CD14-positive monocyte (primary cell): ENCODE results near the gene IPO9. TPM values are rescaled to one million over a fixed set of nuclear protein-coding genes. Genes with fewer than 3 reads are reported as not detected.

Experiments
- DNase-seq, 3 donors: peaks; one replicate each; pipeline ENCODE4 v3.0.0-alpha.2; 2011 to 2022
- H2AFZ ChIP-seq: 2 replicates; pipeline ENCODE4 v1.6.0; 2012; ENCODE audit warnings: mild to moderate bottlenecking, low read depth, low read length, inconsistent platforms; ENCODE audit not compliant: insufficient read depth, poor library complexity, severe bottlenecking
- H3K27ac ChIP-seq, 2 donors: 1 replicate in 1 of 2; 2 replicates in 1 of 2; pipeline ENCODE4 v1.5.1; 2012 to 2013; ENCODE audit warnings: low read length in 2 of 2, control low read depth in 1 of 2, inconsistent platforms in 1 of 2, low read depth in 1 of 2, mild to moderate bottlenecking in 1 of 2
- H3K27me3 ChIP-seq, 2 donors: one replicate each; pipeline versions ENCODE4 v1.6.0 to v1.6.1; 2011 to 2013; ENCODE audit warnings: low read length in 2 of 2; ENCODE audit not compliant: control insufficient read depth in 2 of 2, insufficient read depth in 2 of 2
- H3K36me3 ChIP-seq, 2 donors: replicated peaks in 1 of 2; 1 replicate in 1 of 2; 2 replicates in 1 of 2; pipeline versions ENCODE4 v1.5.1 to v1.6.1; 2012 to 2013; ENCODE audit warnings: low read length in 2 of 2, control low read depth in 1 of 2, inconsistent platforms in 1 of 2, mild to moderate bottlenecking in 1 of 2; ENCODE audit not compliant: insufficient read depth in 2 of 2, control insufficient read depth in 1 of 2
- H3K4me1 ChIP-seq, 2 donors: 1 replicate in 1 of 2; 2 replicates in 1 of 2; pipeline versions ENCODE4 v1.5.1 to v1.6.1; 2012 to 2013; ENCODE audit warnings: low read length in 2 of 2, control low read depth in 1 of 2, inconsistent platforms in 1 of 2, mild to moderate bottlenecking in 1 of 2, moderate library complexity in 1 of 2; ENCODE audit not compliant: insufficient read depth in 2 of 2, control insufficient read depth in 1 of 2
- H3K4me2 ChIP-seq: replicated peaks from 2 replicates; pipeline ENCODE3; 2012; ENCODE audit warnings: low read length, moderate library complexity, mild to moderate bottlenecking; ENCODE audit not compliant: poor library complexity, severe bottlenecking; ENCODE audit errors: extremely low read depth
- H3K4me3 ChIP-seq, 3 experiments: fragments of 200-600 bp in 1 of 3; sonication (generic) in 1 of 3; replicated peaks in 1 of 3; 1 replicate in 2 of 3; 2 replicates in 1 of 3; pipeline ENCODE4 v1.5.1; 2011 to 2013; ENCODE audit warnings: low read length in 3 of 3, mild to moderate bottlenecking in 3 of 3, control low read depth in 2 of 3, low read depth in 2 of 3, inconsistent platforms in 1 of 3, moderate library complexity in 1 of 3
- H3K79me2 ChIP-seq: 2 replicates; pipeline ENCODE4 v1.6.0; 2012; ENCODE audit warnings: mild to moderate bottlenecking, control low read depth, inconsistent platforms, low read length, moderate library complexity; ENCODE audit not compliant: insufficient read depth
- H3K9ac ChIP-seq: 2 replicates; pipeline ENCODE4 v1.6.0; 2017; ENCODE audit warnings: low read length, mild to moderate bottlenecking; ENCODE audit not compliant: insufficient read depth, poor library complexity, severe bottlenecking
- H3K9me3 ChIP-seq, 2 donors: replicated peaks in 1 of 2; 1 replicate in 1 of 2; 2 replicates in 1 of 2; pipeline versions ENCODE4 v1.5.1 to v1.6.1; 2012 to 2013; ENCODE audit warnings: low read length in 2 of 2, control low read depth in 1 of 2; ENCODE audit not compliant: control insufficient read depth in 1 of 2, insufficient read depth in 1 of 2
- H4K20me1 ChIP-seq: 2 replicates; pipeline ENCODE4 v1.6.0; 2012; ENCODE audit warnings: mild to moderate bottlenecking, low read length, control low read depth, moderate library complexity; ENCODE audit not compliant: insufficient read depth
- H3K27ac Mint-ChIP-seq, 7 donors: one replicate each; pipeline ENCODE4 v1.8.0; 2020; ENCODE audit warnings: mild to moderate bottlenecking in 7 of 7, mixed read lengths in 7 of 7, moderate library complexity in 6 of 7, inconsistent platforms in 2 of 7
- H3K27me3 Mint-ChIP-seq, 3 donors: one replicate each; pipeline ENCODE4 v1.8.0; 2021 to 2022; ENCODE audit warnings: low read depth in 3 of 3, mild to moderate bottlenecking in 3 of 3, mixed read lengths in 3 of 3, moderate library complexity in 3 of 3, inconsistent platforms in 1 of 3
- H3K36me3 Mint-ChIP-seq, 2 donors: one replicate each; pipeline ENCODE4 v1.8.0; 2020; ENCODE audit warnings: mixed read lengths in 2 of 2, inconsistent platforms in 1 of 2, mild to moderate bottlenecking in 1 of 2
- H3K4me1 Mint-ChIP-seq: one replicate; pipeline ENCODE4 v1.8.0; 2020; ENCODE audit warnings: mild to moderate bottlenecking, mixed read lengths
- H3K4me3 Mint-ChIP-seq, 2 donors: one replicate each; pipeline ENCODE4 v1.8.0; 2020; ENCODE audit warnings: mild to moderate bottlenecking in 2 of 2, mixed read lengths in 2 of 2, moderate library complexity in 1 of 2
- H3K9me3 Mint-ChIP-seq, 7 donors: one replicate each; pipeline ENCODE4 v1.8.0; 2020 to 2022; ENCODE audit warnings: mixed read lengths in 7 of 7, mild to moderate bottlenecking in 6 of 7, moderate library complexity in 6 of 7, inconsistent platforms in 2 of 7
- WGBS: methylation state at CpG from one replicate; pipeline ENCODE4 v1.1.5; 2013; ENCODE audit warnings: missing lambda C conversion rate; ENCODE audit not compliant: insufficient coverage; 5-methylcytosine and 5-hydroxymethylcytosine counted together
- intact Hi-C, 2 donors: fragments of 100-400 bp; cut with micrococcal nuclease; formaldehyde crosslinking; loops; one replicate each; pipeline versions ENCODE4 v1.15.0 to v1.15.1; 2023
- polyA plus RNA-seq, 3 donors: library from polyadenylated mRNA; depleted of rRNA in 1 of 3; unstranded in 2 of 3; stranded (reverse) in 1 of 3; fragments of 300-500 nt in 2 of 3; fragments of >200 nt in 1 of 3; fragmentation: Illumina TruSeq in 2 of 3; gene quantifications; 1 replicate in 2 of 3; 2 replicates in 1 of 3; pipeline ENCODE4 v1.2.3, GENCODE V29; 2012 to 2021
- TF ChIP-seq, protein P1 (sequence below): fragments of 200-600 bp; IDR thresholded peaks from one replicate; pipeline ENCODE4 v1.8.0; 2022; ENCODE audit warnings: antibody characterized with exemption, mild to moderate bottlenecking

IPO9 gene
- polyA plus RNA-seq, 3 donors, result 11.3 to 12.6 (median 12.0) TPM

DNA sequence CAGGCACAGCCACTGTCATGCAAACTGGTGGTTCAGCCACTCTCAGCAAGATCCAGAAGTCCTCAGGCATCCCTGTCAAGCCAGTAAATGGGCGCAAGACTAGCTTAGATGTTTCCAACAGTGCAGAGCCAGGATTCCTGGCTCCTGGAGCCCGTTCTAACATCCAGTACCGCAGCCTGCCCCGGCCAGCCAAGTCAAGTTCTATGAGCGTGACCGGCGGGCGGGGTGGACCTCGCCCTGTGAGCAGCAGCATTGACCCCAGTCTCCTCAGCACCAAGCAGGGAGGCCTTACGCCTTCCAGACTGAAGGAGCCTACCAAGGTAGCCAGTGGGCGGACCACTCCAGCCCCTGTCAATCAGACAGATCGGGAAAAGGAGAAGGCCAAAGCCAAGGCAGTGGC is 46.6 kb upstream of the IPO9 start:
- H3K27ac Mint-ChIP-seq, result no peak overlapping the region
- Histone ChIP-seq H3K9me3 (no peaks in the 10 kb centered on the region), H3K27me3 (no peaks in the 10 kb centered on the region), H3K79me2 (no peaks in the 10 kb centered on the region), H3K9ac (no peak overlapping the region), H2AFZ (no peak overlapping the region), H3K36me3 (no peaks in the 10 kb centered on the region), H3K4me3 (no peak overlapping the region), H3K4me1 (no peaks in the 10 kb centered on the region), H3K27ac (no peak overlapping the region), H3K4me2 (no peak overlapping the region), H4K20me1 (no peaks in the 10 kb centered on the region)
- DNase-seq, result no peak
- intact Hi-C loops, result loop anchor here in 1 of 2 donors (5.0 kb wide), 1 partner anchor 40 kb away; no protein-coding TSS in a partner anchor
- 95% methylated on average over 11 of the region's 12 CpGs for WGBS
- H3K4me1 Mint-ChIP-seq, result no peaks in the 10 kb centered on the region
- peaks cover 0 to 3% (median 1%) of the 10 kb centered on the region in 3 donors for H3K27me3 Mint-ChIP-seq
- H3K9me3 Mint-ChIP-seq, result no peaks in the 10 kb centered on the region
- no peak overlapping the region for H3K4me3 Mint-ChIP-seq
- H3K36me3 Mint-ChIP-seq, result peaks cover 15 to 17% of the 10 kb centered on the region in 2 donors
- TF ChIP-seq, protein P1, sequence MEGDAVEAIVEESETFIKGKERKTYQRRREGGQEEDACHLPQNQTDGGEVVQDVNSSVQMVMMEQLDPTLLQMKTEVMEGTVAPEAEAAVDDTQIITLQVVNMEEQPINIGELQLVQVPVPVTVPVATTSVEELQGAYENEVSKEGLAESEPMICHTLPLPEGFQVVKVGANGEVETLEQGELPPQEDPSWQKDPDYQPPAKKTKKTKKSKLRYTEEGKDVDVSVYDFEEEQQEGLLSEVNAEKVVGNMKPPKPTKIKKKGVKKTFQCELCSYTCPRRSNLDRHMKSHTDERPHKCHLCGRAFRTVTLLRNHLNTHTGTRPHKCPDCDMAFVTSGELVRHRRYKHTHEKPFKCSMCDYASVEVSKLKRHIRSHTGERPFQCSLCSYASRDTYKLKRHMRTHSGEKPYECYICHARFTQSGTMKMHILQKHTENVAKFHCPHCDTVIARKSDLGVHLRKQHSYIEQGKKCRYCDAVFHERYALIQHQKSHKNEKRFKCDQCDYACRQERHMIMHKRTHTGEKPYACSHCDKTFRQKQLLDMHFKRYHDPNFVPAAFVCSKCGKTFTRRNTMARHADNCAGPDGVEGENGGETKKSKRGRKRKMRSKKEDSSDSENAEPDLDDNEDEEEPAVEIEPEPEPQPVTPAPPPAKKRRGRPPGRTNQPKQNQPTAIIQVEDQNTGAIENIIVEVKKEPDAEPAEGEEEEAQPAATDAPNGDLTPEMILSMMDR, result no peak

DNA sequence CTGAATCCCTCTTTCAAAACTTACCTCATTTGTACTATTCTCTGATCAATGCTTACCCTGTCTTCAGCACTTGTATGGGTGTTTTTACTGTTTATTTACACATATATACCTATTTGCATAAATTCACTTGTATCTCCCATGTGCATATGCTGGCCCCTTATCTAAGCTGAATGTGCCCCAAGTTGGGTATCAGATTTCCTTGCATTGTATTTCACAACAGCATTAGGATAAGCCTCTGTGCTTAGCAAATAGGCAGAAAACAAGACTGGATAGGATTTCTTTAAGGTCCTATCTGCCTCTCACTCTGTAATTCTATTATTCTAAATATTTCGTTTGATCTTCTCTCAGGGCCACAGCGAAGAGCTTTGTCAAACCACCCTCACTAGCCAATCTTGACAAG is 45.9 kb upstream of the IPO9 start:
- no peak overlapping the region for H3K9ac ChIP-seq
- intact Hi-C loops, result loop anchor here in 1 of 2 donors (5.0 kb wide), 1 partner anchor 41 kb away; no protein-coding TSS in a partner anchor
- WGBS, result 86% methylated on average over 2 of the region's 2 CpGs
- no peak overlapping the region for H3K4me2 ChIP-seq
- Mint-ChIP-seq H3K9me3 (no peaks in the 10 kb centered on the region), H3K27ac (no peak overlapping the region), H3K36me3 (peaks cover 15 to 17% of the 10 kb centered on the region in 2 donors), H3K4me1 (no peaks in the 10 kb centered on the region), H3K27me3 (peaks cover 0 to 3% (median 1%) of the 10 kb centered on the region in 3 donors), H3K4me3 (no peak overlapping the region)
- TF ChIP-seq, protein P1, result no peak
- no peaks in the 10 kb centered on the region for H3K4me1 ChIP-seq
- H3K27ac ChIP-seq, result no peak overlapping the region
- no peaks in the 10 kb centered on the region for H3K27me3 ChIP-seq
- no peaks in the 10 kb centered on the region for H3K79me2 ChIP-seq
- no peaks in the 10 kb centered on the region for H3K36me3 ChIP-seq
- no peak for DNase-seq
- no peak overlapping the region for H3K4me3 ChIP-seq
- H3K9me3 ChIP-seq, result no peaks in the 10 kb centered on the region
- H4K20me1 ChIP-seq, result no peaks in the 10 kb centered on the region
- no peak overlapping the region for H2AFZ ChIP-seq
